ENCODE measurements around the gene TUBB6. TPM values are rescaled to one million over a fixed set of nuclear protein-coding genes. Genes with fewer than 3 reads are reported as not detected.

TUBB6 gene
- total and polyA plus RNA-seq, 11 donors: 64.8 to 800 (median 126) TPM

- no peak for TF ChIP-seq POLR2A (IDR thresholded peaks at IDR 0.05)
- no peak for TF ChIP-seq CTCF (IDR thresholded peaks at IDR 0.05)
- WGBS, 4 donors: 43 to 65% (median 54%) methylated on average over 2 of the region's 2 CpGs
Observed at GRCh38 chr18:12371590-12371989, 63.5 kb downstream of the TUBB6 start.

GRCh38 chr18:12372406-12372805 lies 64.4 kb downstream of the TUBB6 start:
- Histone ChIP-seq H3K27ac (peak overlapping the region in 11 of 12 donors; percentile 5 to 100 (median 98)), H3K4me3 (peak overlapping the region in 1 of 12 donors; percentile 2), H3K36me3 (peaks cover 0 to 34% (median 28%) of the 10 kb centered on the region in 9 donors), H3K27me3 (no peaks in the 10 kb centered on the region), H3K4me1 (peaks cover 0 to 83% (median 40%) of the 10 kb centered on the region in 12 donors), H3K9me3 (no peaks in the 10 kb centered on the region)
- intact Hi-C loops (cut with DNase I): loop anchor here in 6 of 10 donors (5.0 to 10.0 kb wide), 6 partner anchors 35 to 512 kb away; partner anchors contain the start of gene PTPN2 (in 1 of the 6)
- TF ChIP-seq POLR2A (IDR thresholded peaks at IDR 0.05) (no peak), CTCF (IDR thresholded peaks at IDR 0.05) (no peak)
- no peak for ATAC-seq
- no peak for DNase-seq
- 38 to 47% (median 43%) methylated on average over 3 of the region's 3 CpGs for WGBS, 4 donors

More at GRCh38 chr18:12371590-12371989, 63.5 kb downstream of the TUBB6 start:
- Histone ChIP-seq H3K4me1 (peaks cover 0 to 91% (median 43%) of the 10 kb centered on the region in 12 donors), H3K36me3 (peaks cover 0 to 42% (median 36%) of the 10 kb centered on the region in 9 donors), H3K4me3 (no peak overlapping the region), H3K9me3 (no peaks in the 10 kb centered on the region), H3K27ac (peak overlapping the region in 10 of 12 donors; percentile 5 to 100 (median 96)), H3K27me3 (no peaks in the 10 kb centered on the region)
- intact Hi-C loops (cut with DNase I): loop anchor here in 6 of 10 donors (5.0 to 10.0 kb wide), 6 partner anchors 34 to 513 kb away; partner anchors contain the start of gene PTPN2 (in 1 of the 6)
- no peak for ATAC-seq
- DNase-seq: no peak

GRCh38 chr18:12373116-12373770 lies 65.2 kb downstream of the TUBB6 start:
- WGBS, 4 donors: 47 to 65% (median 54%) methylated on average over 4 of the region's 4 CpGs
- intact Hi-C loops (cut with DNase I): loop anchor here in 6 of 10 donors (5.0 to 10.0 kb wide), 6 partner anchors 36 to 512 kb away; partner anchors contain the start of gene PTPN2 (in 1 of the 6)

More at GRCh38 chr18:12373116-12373770, 65.2 kb downstream of the TUBB6 start:
- DNase-seq (peak in 1 of 5 donors; percentile 29), ATAC-seq (peak in 1 of 4 donors; percentile 11)
- Histone ChIP-seq H3K27me3 (no peaks in the 10 kb centered on the region), H3K27ac (peak overlapping the region; percentile 28 to 100 (median 96)), H3K36me3 (peaks cover 0 to 26% (median 20%) of the 10 kb centered on the region in 9 donors), H3K4me1 (peaks cover 0 to 80% (median 45%) of the 10 kb centered on the region in 12 donors), H3K4me3 (peak overlapping the region in 7 of 12 donors; percentile 12 to 95 (median 82)), H3K9me3 (no peaks in the 10 kb centered on the region)
- TF ChIP-seq POLR2A (IDR thresholded peaks at IDR 0.05) (no peak), CTCF (IDR thresholded peaks at IDR 0.05) (no peak)

Measured in heart left ventricle (tissue), 16 donors.